Neural crest cell (in vitro differentiated cells): ENCODE measurements around the gene LPXN. TPM values are rescaled to one million over a fixed set of nuclear protein-coding genes. Genes with fewer than 3 reads are reported as not detected.

Experiments
- DNase-seq: peaks from one replicate; pipeline ENCODE4 v3.0.0; 2021; ENCODE audit warnings: low read depth, mixed read lengths, low spot score
- H3K27ac Mint-ChIP-seq: one replicate; pipeline ENCODE4 v1.8.0; 2021; ENCODE audit warnings: mild to moderate bottlenecking, mixed read lengths; ENCODE audit not compliant: unreplicated experiment
- H3K27me3 Mint-ChIP-seq: 2 replicates; pipeline ENCODE4 v1.8.0; 2021; ENCODE audit warnings: low read depth, mild to moderate bottlenecking, mixed read lengths
- H3K36me3 Mint-ChIP-seq: 2 replicates; pipeline ENCODE4 v1.8.0; 2021; ENCODE audit warnings: low read depth, mild to moderate bottlenecking, mixed read lengths
- H3K4me1 Mint-ChIP-seq: 2 replicates; pipeline ENCODE4 v1.8.0; 2021; ENCODE audit warnings: mixed read lengths
- H3K4me3 Mint-ChIP-seq: one replicate; pipeline ENCODE4 v1.8.0; 2021; ENCODE audit warnings: mild to moderate bottlenecking, mixed read lengths
- H3K9me3 Mint-ChIP-seq: 2 replicates; pipeline ENCODE4 v1.8.0; 2021; ENCODE audit warnings: mixed read lengths
- total RNA-seq: library from RNA; stranded (reverse); gene quantifications from 2 replicates; pipeline ENCODE4 v1.2.1, GENCODE V29; 2021
- TF ChIP-seq, protein P1 (sequence below): fragments of 200-600 bp; sonication (generic); conservative IDR thresholded peaks from 2 replicates; pipeline ENCODE4 v1.5.0; 2021; ENCODE audit warnings: antibody characterized with exemption, mild to moderate bottlenecking

LPXN gene
- total RNA-seq, 1 donor from 2014 or later: 3.1 TPM

DNA sequence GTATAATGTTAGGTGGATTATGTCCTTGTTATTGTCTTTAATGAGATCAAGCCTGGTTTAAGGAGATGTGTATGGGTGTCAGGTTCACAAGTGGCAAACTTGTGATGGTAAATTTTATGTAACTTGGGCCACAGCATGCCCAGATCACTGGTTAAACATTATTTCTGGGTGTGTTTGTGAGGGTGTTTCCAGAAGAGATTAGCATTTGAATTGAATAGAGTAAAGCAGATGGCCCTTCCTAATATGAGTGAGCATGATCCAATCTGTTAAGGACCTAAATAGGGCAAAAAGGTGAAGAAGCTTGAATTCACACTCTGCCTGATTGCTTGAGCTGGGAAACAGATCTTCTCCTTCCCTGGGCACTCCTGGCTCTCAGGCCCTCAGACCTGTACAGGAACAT, 88.5 kb downstream of the LPXN start:
- H3K4me1 Mint-ChIP-seq: peaks cover 3% of the 10 kb centered on the region
- no peak overlapping the region for H3K27ac Mint-ChIP-seq
- no peaks in the 10 kb centered on the region for H3K36me3 Mint-ChIP-seq
- TF ChIP-seq, protein P1, sequence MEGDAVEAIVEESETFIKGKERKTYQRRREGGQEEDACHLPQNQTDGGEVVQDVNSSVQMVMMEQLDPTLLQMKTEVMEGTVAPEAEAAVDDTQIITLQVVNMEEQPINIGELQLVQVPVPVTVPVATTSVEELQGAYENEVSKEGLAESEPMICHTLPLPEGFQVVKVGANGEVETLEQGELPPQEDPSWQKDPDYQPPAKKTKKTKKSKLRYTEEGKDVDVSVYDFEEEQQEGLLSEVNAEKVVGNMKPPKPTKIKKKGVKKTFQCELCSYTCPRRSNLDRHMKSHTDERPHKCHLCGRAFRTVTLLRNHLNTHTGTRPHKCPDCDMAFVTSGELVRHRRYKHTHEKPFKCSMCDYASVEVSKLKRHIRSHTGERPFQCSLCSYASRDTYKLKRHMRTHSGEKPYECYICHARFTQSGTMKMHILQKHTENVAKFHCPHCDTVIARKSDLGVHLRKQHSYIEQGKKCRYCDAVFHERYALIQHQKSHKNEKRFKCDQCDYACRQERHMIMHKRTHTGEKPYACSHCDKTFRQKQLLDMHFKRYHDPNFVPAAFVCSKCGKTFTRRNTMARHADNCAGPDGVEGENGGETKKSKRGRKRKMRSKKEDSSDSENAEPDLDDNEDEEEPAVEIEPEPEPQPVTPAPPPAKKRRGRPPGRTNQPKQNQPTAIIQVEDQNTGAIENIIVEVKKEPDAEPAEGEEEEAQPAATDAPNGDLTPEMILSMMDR: no peak
- H3K4me3 Mint-ChIP-seq: no peak overlapping the region
- no peak for DNase-seq
- H3K27me3 Mint-ChIP-seq: peaks cover 39% of the 10 kb centered on the region
- H3K9me3 Mint-ChIP-seq: peaks cover 6% of the 10 kb centered on the region

DNA sequence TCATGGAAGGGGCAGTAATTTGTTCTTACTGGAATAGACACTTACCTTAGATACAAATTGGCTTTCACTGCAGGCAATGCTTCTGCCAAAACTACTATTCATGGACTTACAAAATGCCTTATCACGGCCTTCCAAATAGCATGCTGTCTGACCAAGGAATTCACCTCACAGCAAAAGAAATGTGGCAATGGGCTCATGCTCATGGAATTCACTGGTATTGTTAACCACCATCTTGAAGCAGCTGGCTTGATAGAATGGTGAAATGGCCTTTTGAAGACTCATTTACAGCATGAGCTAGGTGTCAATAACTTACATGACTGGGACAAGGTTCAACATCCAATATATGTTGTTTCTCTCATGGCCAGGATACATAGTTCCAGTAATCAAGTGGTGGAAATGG, 89.7 kb downstream of the LPXN start:
- H3K4me3 Mint-ChIP-seq: no peak overlapping the region
- H3K4me1 Mint-ChIP-seq: peaks cover 3% of the 10 kb centered on the region
- H3K27me3 Mint-ChIP-seq: peaks cover 34% of the 10 kb centered on the region
- no peak for DNase-seq
- no peak overlapping the region for H3K27ac Mint-ChIP-seq
- TF ChIP-seq, protein P1: no peak
- H3K36me3 Mint-ChIP-seq: no peaks in the 10 kb centered on the region
- peaks cover 6% of the 10 kb centered on the region for H3K9me3 Mint-ChIP-seq

Other genes starting within 250 kb of the LPXN start
- gene OR5B17, start 216.8 kb downstream of the LPXN start, total RNA-seq: not detected in 2 replicates
- gene OR5B3, start 169.0 kb downstream of the LPXN start, total RNA-seq: not detected in 2 replicates
- gene OR5B2, start 147.7 kb downstream of the LPXN start, total RNA-seq: not detected in 2 replicates
- gene OR5B12, start 133.6 kb downstream of the LPXN start, total RNA-seq: not detected in 2 replicates
- gene OR5B21, start 67.8 kb downstream of the LPXN start, total RNA-seq: not detected in 2 replicates
- gene ZFP91, start 3.2 kb upstream of the LPXN start, total RNA-seq: 48.0 and 51.5 TPM in 2 replicates
- 3.7 and 4.4 TPM in 2 replicates for gene CNTF, start 46.8 kb upstream of the LPXN start, total RNA-seq
- gene GLYAT, start 156.1 kb upstream of the LPXN start, total RNA-seq: not detected in 2 replicates